Gastrocnemius medialis (tissue), 4 donors: Measurements from ENCODE around the gene WNK2. TPM values are rescaled to one million over a fixed set of nuclear protein-coding genes. Genes with fewer than 3 reads are reported as not detected.
A peak's percentile ranks its signal among the peaks of the same experiment; 100 is the strongest.

ENCODE experiments used
- ATAC-seq, 2 donors: fragments of 150-250 bp; one replicate each; pipeline ENCODE4 v1.9.1; 2016
- DNase-seq, 2 donors: peaks; one replicate each; pipeline ENCODE4 v3.0.0-alpha.2; 2019
- H3K27ac ChIP-seq, 4 donors: fragments of 200-600 bp; sonication (generic); 1 replicate in 1 of 4; 2 replicates in 3 of 4; pipeline ENCODE4 v1.5.1; 2016 to 2018; ENCODE audit warnings: mild to moderate bottlenecking in 2 of 4, moderate library complexity in 1 of 4
- H3K27me3 ChIP-seq, 3 donors: fragments of 200-600 bp; sonication (generic) in 2 of 3; 1 replicate in 1 of 3; 2 replicates in 2 of 3; pipeline versions ENCODE4 v1.5.1 to v1.6.0; 2016 to 2019; ENCODE audit warnings: mild to moderate bottlenecking in 1 of 3, moderate library complexity in 1 of 3
- H3K36me3 ChIP-seq, 2 donors: fragments of 200-600 bp; sonication (generic) in 1 of 2; one replicate each; pipeline ENCODE4 v1.5.1; 2017 to 2018
- H3K4me1 ChIP-seq, 2 donors: fragments of 200-600 bp; sonication (generic) in 1 of 2; one replicate each; pipeline ENCODE4 v1.5.1; 2016 to 2017; ENCODE audit warnings: mild to moderate bottlenecking in 2 of 2
- H3K4me3 ChIP-seq, 4 donors: fragments of 200-600 bp; sonication (generic) in 3 of 4; 1 replicate in 1 of 4; 2 replicates in 3 of 4; pipeline ENCODE4 v1.5.1; 2016 to 2019; ENCODE audit warnings: mild to moderate bottlenecking in 2 of 4
- H3K9me3 ChIP-seq, 3 donors: fragments of 200-600 bp; sonication (generic) in 2 of 3; 1 replicate in 1 of 3; 2 replicates in 2 of 3; pipeline ENCODE4 v1.5.1; 2016 to 2019
- POLR2A ChIP-seq, 2 donors: fragments of 450-650 bp; IDR thresholded peaks; one replicate each; pipeline ENCODE4 v1.6.1; 2017; ENCODE audit warnings: antibody characterized with exemption in 2 of 2, mild to moderate bottlenecking in 2 of 2, moderate library complexity in 2 of 2
- in situ Hi-C, 4 donors: fragments of 200-750 bp; cut with MboI; loops; one replicate each; pipeline versions ENCODE4 v1.15.0 to v1.8.0; 2017; ENCODE audit warnings: low sequenced_read_pairs in 4 of 4
- intact Hi-C: fragments of 100-400 bp; cut with DNase I; formaldehyde crosslinking; loops from one replicate; pipeline ENCODE4 v1.15.1; 2023; ENCODE audit warnings: low total_unique reads
- total RNA-seq, 4 donors: library from RNA; depleted of rRNA; stranded (reverse); fragments of >200 nt; gene quantifications; one replicate each; pipeline versions ENCODE4 v1.1.0 to v1.2.3, GENCODE V29; 2016
- TF ChIP-seq, protein P1 (sequence below), 5 experiments: fragments of 450-650 bp in 3 of 5; fragments of 200-600 bp in 2 of 5; sonication (generic) in 2 of 5; IDR thresholded peaks in 4 of 5; conservative IDR thresholded peaks in 1 of 5; 1 replicate in 4 of 5; 2 replicates in 1 of 5; pipeline ENCODE4 v1.5.1; 2016 to 2019; ENCODE audit warnings: antibody characterized with exemption in 5 of 5, mild to moderate bottlenecking in 3 of 5, moderate library complexity in 3 of 5

Gene WNK2
- total RNA-seq, 4 donors from 2014 or later: 11.3 to 43.0 (median 24.7) TPM

DNA sequence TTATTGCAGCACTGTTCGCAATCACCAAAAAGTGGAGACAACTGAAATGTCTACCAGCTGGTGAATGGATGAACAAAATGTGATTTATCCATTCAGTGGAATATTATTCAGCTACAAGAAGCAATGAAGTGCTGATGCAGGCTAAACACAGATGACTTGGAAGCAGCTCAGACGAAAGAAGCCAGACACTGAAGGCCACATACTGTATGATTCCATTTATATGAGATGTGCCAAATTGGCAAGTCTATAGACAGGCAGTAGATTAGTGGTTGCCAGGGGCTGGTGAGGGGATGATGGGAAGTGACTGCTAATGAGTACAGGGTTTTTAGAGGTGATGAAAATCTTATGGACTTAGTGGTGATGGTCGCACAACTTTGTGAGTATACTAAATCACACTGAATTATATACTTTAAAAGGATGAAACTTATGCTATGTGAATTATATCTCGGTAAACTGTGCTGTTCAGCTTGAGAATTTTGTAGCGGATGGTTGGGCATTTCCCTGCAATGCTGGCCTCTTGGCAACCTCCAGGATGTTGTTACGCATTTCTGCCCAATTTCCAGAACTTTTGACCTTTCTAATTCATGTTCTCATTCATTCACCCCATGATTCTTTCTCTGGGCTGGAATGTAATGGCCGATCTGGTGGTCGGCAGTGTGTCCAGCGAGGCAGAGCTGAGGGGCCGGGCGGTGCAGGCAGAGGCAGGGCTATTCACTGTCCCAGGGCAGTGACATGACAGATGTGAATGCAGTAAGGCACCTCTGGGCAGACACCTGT is 22.0 kb upstream of the WNK2 start:
- Histone ChIP-seq H3K4me1 (peaks cover 3 to 18% of the 10 kb centered on the region in 2 donors), H3K27ac (no peak overlapping the region), H3K9me3 (no peaks in the 10 kb centered on the region), H3K36me3 (no peaks in the 10 kb centered on the region), H3K4me3 (no peak overlapping the region), H3K27me3 (no peaks in the 10 kb centered on the region)
- intact Hi-C loops: loop anchor here (2.0 to 5.0 kb wide), 2 partner anchors 21 to 45 kb away; no protein-coding TSS in a partner anchor
- in situ Hi-C loops: loop anchor here (5.0 to 25.0 kb wide), 5 partner anchors 140 to 800 kb away; partner anchors contain the start of gene BARX1 (in 2 of the 4)
- DNase-seq (no peak), ATAC-seq (no peak)
- TF ChIP-seq, protein P1, sequence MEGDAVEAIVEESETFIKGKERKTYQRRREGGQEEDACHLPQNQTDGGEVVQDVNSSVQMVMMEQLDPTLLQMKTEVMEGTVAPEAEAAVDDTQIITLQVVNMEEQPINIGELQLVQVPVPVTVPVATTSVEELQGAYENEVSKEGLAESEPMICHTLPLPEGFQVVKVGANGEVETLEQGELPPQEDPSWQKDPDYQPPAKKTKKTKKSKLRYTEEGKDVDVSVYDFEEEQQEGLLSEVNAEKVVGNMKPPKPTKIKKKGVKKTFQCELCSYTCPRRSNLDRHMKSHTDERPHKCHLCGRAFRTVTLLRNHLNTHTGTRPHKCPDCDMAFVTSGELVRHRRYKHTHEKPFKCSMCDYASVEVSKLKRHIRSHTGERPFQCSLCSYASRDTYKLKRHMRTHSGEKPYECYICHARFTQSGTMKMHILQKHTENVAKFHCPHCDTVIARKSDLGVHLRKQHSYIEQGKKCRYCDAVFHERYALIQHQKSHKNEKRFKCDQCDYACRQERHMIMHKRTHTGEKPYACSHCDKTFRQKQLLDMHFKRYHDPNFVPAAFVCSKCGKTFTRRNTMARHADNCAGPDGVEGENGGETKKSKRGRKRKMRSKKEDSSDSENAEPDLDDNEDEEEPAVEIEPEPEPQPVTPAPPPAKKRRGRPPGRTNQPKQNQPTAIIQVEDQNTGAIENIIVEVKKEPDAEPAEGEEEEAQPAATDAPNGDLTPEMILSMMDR (IDR thresholded peaks at IDR 0.05 in 4 of 5, conservative IDR thresholded peaks at IDR 0.05 in 1 of 5): no peak
- no peak for TF ChIP-seq POLR2A (IDR thresholded peaks at IDR 0.05)

DNA sequence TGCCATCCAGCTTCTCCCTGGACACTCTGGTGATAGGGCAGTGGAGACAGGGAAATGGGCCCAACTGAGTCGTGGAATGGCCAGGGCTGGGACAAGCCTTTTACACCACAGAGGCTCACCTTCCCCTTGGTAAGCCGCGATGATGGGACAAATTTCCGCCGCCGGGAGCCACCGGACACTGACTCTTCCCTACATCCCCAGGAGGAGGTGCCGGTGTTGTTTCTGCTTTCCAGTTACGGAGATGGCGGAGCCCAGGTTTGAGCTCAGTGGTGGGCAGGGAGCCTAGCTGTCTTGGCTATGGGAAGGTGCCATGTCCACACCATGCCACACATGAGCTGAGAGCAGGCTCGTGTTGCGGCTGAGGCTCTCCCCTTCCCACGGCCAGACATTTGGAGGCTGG is 19.9 kb upstream of the WNK2 start:
- in situ Hi-C loops (loop anchor here (5.0 to 25.0 kb wide), 5 partner anchors 138 to 798 kb away; partner anchors contain the start of gene BARX1 (in 2 of the 4)), intact Hi-C loops (loop anchor here (5.0 kb wide), 1 partner anchor 43 kb away; no protein-coding TSS in a partner anchor)
- Histone ChIP-seq H3K27me3 (no peaks in the 10 kb centered on the region), H3K4me1 (peaks cover 11 to 31% of the 10 kb centered on the region in 2 donors), H3K9me3 (no peaks in the 10 kb centered on the region), H3K36me3 (no peaks in the 10 kb centered on the region), H3K4me3 (no peak overlapping the region), H3K27ac (no peak overlapping the region)
- TF ChIP-seq, protein P1 (IDR thresholded peaks at IDR 0.05 in 4 of 5, conservative IDR thresholded peaks at IDR 0.05 in 1 of 5): no peak
- no peak for TF ChIP-seq POLR2A (IDR thresholded peaks at IDR 0.05)
- DNase-seq: no peak
- no peak for ATAC-seq

DNA sequence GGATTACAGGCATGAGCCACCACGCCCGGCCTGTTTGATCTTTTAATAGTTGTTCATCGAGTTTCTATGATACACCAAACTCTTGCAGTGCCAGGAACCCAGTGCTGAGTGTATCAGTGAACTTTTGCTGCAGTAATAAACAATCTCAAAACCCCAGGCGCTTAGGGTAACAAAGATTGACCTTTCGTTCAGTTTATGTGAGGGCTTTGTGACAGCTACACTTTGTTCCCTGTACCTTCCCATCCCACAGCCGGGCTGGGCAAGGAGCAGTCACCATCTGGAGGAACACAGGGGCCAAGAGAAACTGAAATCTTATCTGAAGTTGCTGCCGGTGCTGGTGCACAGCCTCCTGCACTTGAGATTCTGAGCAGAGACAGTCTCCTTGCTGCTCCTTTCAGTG is 17.2 kb upstream of the WNK2 start:
- Histone ChIP-seq H3K27ac (peak overlapping the region in 1 of 4 donors; percentile 62), H3K9me3 (no peaks in the 10 kb centered on the region), H3K4me3 (no peak overlapping the region), H3K36me3 (no peaks in the 10 kb centered on the region), H3K4me1 (peaks cover 9 to 19% of the 10 kb centered on the region in 2 donors), H3K27me3 (no peaks in the 10 kb centered on the region)
- intact Hi-C loops (no loop called here), in situ Hi-C loops (loop anchor here (10.0 to 25.0 kb wide), 3 partner anchors 138 to 796 kb away; partner anchors contain the start of gene BARX1 (in 2 of the 4))
- ATAC-seq (peak; percentile 12 to 48), DNase-seq (no peak)
- no peak for TF ChIP-seq POLR2A (IDR thresholded peaks at IDR 0.05)
- TF ChIP-seq, protein P1 (IDR thresholded peaks at IDR 0.05 in 4 of 5, conservative IDR thresholded peaks at IDR 0.05 in 1 of 5): no peak

GRCh38 chr9:93167185-93167584 is 16.8 kb upstream of the WNK2 start:
- Histone ChIP-seq H3K9me3 (no peaks in the 10 kb centered on the region), H3K27ac (peak overlapping the region in 1 of 4 donors; percentile 62), H3K4me3 (no peak overlapping the region), H3K27me3 (no peaks in the 10 kb centered on the region), H3K4me1 (peaks cover 8 to 14% of the 10 kb centered on the region in 2 donors), H3K36me3 (no peaks in the 10 kb centered on the region)
- ATAC-seq: no peak
- in situ Hi-C loops (loop anchor here (10.0 to 25.0 kb wide), 3 partner anchors 138 to 795 kb away; partner anchors contain the start of gene BARX1 (in 2 of the 4)), intact Hi-C loops (no loop called here)
- TF ChIP-seq, protein P1 (IDR thresholded peaks at IDR 0.05 in 4 of 5, conservative IDR thresholded peaks at IDR 0.05 in 1 of 5): no peak
- TF ChIP-seq POLR2A (IDR thresholded peaks at IDR 0.05): no peak
- DNase-seq: no peak
